ENCODE measurements around the gene ACSL6. TPM values are rescaled to one million over a fixed set of nuclear protein-coding genes. Genes with fewer than 3 reads are reported as not detected.

The ACSL6 gene
- total RNA-seq, 1 experiment from 2014 or later, result 4.8 TPM

DNA sequence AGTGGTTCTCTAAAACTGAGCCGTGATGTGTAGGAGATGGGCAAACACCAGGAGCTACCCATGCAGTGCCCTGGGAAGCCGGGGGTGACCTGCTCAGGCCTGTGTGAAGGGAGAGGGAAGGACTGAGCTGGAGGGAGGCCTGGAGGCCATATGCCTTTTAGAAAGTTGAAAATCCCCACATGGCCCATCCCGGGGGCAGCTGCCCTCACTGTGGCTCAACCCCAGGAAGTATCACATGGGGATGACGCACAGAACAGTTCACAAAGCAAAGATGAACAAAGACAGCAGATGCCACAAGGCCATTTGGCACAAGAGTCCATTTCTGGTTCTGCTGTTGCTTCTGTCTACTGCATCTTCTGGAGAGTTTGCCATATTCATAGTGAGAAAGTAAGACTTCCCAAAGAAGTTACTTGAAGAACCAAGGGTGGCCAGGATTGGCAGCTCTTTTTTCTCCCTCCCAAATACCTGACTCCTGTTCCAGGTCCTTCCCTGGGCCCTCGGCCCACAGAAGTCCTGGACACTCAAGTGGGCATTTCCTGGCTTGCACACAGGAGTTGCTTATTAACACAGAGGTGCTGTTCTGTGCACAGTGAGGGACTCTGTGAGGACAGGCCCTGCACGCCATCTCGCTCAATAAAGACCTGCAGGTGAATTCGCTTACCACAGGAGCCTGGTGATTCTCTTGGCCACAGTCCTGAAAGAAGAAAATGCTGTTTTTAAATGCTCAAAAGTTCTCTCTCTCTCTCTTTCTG, 25.1 kb downstream of the ACSL6 start (continued):
- TF ChIP-seq, protein P1, sequence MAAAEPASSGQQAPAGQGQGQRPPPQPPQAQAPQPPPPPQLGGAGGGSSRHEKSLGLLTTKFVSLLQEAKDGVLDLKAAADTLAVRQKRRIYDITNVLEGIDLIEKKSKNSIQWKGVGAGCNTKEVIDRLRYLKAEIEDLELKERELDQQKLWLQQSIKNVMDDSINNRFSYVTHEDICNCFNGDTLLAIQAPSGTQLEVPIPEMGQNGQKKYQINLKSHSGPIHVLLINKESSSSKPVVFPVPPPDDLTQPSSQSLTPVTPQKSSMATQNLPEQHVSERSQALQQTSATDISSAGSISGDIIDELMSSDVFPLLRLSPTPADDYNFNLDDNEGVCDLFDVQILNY (CRISPR knock-in tag; IDR thresholded peaks at IDR 0.05), result no peak
- no peak for TF ChIP-seq IRF2 (CRISPR knock-in tag; IDR thresholded peaks at IDR 0.05; ENCODE audit: borderline replicate concordance, low read depth)
- no peak for TF ChIP-seq JUN (CRISPR knock-in tag; IDR thresholded peaks at IDR 0.05)

DNA sequence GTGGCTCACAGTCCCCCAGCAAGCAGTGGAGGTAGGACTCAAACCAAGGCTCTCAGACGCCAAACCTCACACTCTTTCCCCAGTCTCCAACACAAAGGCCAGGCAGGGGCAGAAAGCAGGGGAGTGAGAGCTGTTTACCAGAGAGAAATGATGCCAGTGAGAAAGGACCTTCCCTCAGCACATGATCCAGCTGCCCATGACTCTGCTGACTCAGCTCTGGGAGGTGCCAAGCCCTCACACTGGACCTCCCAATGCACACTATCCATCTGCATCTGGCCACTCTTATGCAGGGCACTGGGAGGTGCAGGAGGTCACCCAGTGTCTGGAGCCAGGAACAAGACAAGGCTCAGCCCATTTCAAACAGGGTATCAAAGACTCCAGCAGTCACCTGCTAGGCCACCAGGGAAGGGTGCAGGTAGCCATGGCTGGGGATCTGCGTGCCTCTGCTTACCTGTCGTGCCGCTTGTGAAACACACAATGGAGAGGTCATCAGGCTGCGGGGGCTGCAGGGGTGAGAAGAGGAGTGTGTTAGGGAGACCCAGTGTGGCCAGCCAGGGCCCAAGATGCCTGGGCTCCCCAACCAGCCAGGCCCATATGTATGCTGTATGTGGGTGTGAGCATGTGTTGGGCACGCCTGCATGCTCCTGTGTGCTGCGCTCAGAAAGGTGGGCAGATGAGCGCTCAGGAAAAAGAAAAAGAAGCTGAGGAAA, 26.3 kb downstream of the ACSL6 start:
- ATAC-seq (no peak), DNase-seq (ENCODE audit: low spot score) (no peak)
- POLR2A ChIA-PET, result no interaction called here
- H3K9me3 Mint-ChIP-seq, result no peaks in the 10 kb centered on the region
- no peaks in the 10 kb centered on the region for H3K4me1 Mint-ChIP-seq
- H3K4me3 Mint-ChIP-seq, result no peak overlapping the region
- no peak overlapping the region for H3K27ac Mint-ChIP-seq
- CTCF ChIA-PET, result no interaction called here
- H3K36me3 Mint-ChIP-seq, result no peaks in the 10 kb centered on the region
- no peaks in the 10 kb centered on the region for H3K27me3 Mint-ChIP-seq (ENCODE audit: low read depth)
- TF ChIP-seq, protein P2, sequence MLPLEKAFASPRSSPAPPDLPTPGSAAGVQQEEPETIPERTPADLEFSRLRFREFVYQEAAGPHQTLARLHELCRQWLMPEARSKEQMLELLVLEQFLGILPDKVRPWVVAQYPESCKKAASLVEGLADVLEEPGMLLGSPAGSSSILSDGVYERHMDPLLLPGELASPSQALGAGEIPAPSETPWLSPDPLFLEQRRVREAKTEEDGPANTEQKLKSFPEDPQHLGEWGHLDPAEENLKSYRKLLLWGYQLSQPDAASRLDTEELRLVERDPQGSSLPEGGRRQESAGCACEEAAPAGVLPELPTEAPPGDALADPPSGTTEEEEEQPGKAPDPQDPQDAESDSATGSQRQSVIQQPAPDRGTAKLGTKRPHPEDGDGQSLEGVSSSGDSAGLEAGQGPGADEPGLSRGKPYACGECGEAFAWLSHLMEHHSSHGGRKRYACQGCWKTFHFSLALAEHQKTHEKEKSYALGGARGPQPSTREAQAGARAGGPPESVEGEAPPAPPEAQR (CRISPR knock-in tag; IDR thresholded peaks at IDR 0.05), result no peak
- TF ChIP-seq TP53 (CRISPR knock-in tag; IDR thresholded peaks at IDR 0.05) (no peak), SOX15 (CRISPR knock-in tag; IDR thresholded peaks at IDR 0.05) (no peak), FOXK1 (CRISPR knock-in tag; IDR thresholded peaks at IDR 0.05) (no peak), TEAD4 (CRISPR knock-in tag; IDR thresholded peaks at IDR 0.05) (no peak), ZNF232 (CRISPR knock-in tag; IDR thresholded peaks at IDR 0.05) (no peak), JAZF1 (CRISPR knock-in tag; IDR thresholded peaks at IDR 0.05) (no peak), NFATC4 (CRISPR knock-in tag; IDR thresholded peaks at IDR 0.05) (no peak), TEAD1 (CRISPR knock-in tag; IDR thresholded peaks at IDR 0.05) (no peak), ZNF671 (CRISPR knock-in tag; IDR thresholded peaks at IDR 0.05) (no peak), JUN (CRISPR knock-in tag; IDR thresholded peaks at IDR 0.05) (no peak), RELA (CRISPR knock-in tag; IDR thresholded peaks at IDR 0.05; ENCODE audit: borderline replicate concordance) (no peak), TCF7 (CRISPR knock-in tag; IDR thresholded peaks at IDR 0.05; ENCODE audit: low read depth) (no peak), ZNF317 (CRISPR knock-in tag; IDR thresholded peaks at IDR 0.05; ENCODE audit: borderline replicate concordance, low read depth) (no peak)
- TF ChIP-seq, protein P3, sequence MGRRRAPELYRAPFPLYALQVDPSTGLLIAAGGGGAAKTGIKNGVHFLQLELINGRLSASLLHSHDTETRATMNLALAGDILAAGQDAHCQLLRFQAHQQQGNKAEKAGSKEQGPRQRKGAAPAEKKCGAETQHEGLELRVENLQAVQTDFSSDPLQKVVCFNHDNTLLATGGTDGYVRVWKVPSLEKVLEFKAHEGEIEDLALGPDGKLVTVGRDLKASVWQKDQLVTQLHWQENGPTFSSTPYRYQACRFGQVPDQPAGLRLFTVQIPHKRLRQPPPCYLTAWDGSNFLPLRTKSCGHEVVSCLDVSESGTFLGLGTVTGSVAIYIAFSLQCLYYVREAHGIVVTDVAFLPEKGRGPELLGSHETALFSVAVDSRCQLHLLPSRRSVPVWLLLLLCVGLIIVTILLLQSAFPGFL (CRISPR knock-in tag; IDR thresholded peaks at IDR 0.05; ENCODE audit: borderline replicate concordance), result no peak
- TF ChIP-seq, protein P4, sequence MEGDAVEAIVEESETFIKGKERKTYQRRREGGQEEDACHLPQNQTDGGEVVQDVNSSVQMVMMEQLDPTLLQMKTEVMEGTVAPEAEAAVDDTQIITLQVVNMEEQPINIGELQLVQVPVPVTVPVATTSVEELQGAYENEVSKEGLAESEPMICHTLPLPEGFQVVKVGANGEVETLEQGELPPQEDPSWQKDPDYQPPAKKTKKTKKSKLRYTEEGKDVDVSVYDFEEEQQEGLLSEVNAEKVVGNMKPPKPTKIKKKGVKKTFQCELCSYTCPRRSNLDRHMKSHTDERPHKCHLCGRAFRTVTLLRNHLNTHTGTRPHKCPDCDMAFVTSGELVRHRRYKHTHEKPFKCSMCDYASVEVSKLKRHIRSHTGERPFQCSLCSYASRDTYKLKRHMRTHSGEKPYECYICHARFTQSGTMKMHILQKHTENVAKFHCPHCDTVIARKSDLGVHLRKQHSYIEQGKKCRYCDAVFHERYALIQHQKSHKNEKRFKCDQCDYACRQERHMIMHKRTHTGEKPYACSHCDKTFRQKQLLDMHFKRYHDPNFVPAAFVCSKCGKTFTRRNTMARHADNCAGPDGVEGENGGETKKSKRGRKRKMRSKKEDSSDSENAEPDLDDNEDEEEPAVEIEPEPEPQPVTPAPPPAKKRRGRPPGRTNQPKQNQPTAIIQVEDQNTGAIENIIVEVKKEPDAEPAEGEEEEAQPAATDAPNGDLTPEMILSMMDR (IDR thresholded peaks at IDR 0.05), result no peak
- TF ChIP-seq, protein P5, sequence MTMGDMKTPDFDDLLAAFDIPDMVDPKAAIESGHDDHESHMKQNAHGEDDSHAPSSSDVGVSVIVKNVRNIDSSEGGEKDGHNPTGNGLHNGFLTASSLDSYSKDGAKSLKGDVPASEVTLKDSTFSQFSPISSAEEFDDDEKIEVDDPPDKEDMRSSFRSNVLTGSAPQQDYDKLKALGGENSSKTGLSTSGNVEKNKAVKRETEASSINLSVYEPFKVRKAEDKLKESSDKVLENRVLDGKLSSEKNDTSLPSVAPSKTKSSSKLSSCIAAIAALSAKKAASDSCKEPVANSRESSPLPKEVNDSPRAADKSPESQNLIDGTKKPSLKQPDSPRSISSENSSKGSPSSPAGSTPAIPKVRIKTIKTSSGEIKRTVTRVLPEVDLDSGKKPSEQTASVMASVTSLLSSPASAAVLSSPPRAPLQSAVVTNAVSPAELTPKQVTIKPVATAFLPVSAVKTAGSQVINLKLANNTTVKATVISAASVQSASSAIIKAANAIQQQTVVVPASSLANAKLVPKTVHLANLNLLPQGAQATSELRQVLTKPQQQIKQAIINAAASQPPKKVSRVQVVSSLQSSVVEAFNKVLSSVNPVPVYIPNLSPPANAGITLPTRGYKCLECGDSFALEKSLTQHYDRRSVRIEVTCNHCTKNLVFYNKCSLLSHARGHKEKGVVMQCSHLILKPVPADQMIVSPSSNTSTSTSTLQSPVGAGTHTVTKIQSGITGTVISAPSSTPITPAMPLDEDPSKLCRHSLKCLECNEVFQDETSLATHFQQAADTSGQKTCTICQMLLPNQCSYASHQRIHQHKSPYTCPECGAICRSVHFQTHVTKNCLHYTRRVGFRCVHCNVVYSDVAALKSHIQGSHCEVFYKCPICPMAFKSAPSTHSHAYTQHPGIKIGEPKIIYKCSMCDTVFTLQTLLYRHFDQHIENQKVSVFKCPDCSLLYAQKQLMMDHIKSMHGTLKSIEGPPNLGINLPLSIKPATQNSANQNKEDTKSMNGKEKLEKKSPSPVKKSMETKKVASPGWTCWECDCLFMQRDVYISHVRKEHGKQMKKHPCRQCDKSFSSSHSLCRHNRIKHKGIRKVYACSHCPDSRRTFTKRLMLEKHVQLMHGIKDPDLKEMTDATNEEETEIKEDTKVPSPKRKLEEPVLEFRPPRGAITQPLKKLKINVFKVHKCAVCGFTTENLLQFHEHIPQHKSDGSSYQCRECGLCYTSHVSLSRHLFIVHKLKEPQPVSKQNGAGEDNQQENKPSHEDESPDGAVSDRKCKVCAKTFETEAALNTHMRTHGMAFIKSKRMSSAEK (CRISPR knock-in tag; IDR thresholded peaks at IDR 0.05; ENCODE audit: borderline replicate concordance), result no peak
- TF ChIP-seq, protein P6, sequence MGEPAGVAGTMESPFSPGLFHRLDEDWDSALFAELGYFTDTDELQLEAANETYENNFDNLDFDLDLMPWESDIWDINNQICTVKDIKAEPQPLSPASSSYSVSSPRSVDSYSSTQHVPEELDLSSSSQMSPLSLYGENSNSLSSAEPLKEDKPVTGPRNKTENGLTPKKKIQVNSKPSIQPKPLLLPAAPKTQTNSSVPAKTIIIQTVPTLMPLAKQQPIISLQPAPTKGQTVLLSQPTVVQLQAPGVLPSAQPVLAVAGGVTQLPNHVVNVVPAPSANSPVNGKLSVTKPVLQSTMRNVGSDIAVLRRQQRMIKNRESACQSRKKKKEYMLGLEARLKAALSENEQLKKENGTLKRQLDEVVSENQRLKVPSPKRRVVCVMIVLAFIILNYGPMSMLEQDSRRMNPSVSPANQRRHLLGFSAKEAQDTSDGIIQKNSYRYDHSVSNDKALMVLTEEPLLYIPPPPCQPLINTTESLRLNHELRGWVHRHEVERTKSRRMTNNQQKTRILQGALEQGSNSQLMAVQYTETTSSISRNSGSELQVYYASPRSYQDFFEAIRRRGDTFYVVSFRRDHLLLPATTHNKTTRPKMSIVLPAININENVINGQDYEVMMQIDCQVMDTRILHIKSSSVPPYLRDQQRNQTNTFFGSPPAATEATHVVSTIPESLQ (CRISPR knock-in tag; IDR thresholded peaks at IDR 0.05), result no peak
- TF ChIP-seq, protein P7, sequence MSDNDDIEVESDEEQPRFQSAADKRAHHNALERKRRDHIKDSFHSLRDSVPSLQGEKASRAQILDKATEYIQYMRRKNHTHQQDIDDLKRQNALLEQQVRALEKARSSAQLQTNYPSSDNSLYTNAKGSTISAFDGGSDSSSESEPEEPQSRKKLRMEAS (CRISPR knock-in tag; IDR thresholded peaks at IDR 0.05), result no peak
- TF ChIP-seq, protein P1 (CRISPR knock-in tag; IDR thresholded peaks at IDR 0.05), result no peak
